Stimulated activated CD4-positive, alpha-beta T cell treated with anti-CD3 and anti-CD28 coated beads, Interleukin-1b, Interleukin-23, amount 100 ng/mL, for 4 hours (primary cell): ENCODE results near the gene GFPT1.

ENCODE experiments used
- DNase-seq, 2 donors: peaks; one replicate each; pipeline ENCODE4 v3.0.0-alpha.2; 2020; ENCODE audit warnings: low read depth in 2 of 2

The GFPT1 gene

DNA sequence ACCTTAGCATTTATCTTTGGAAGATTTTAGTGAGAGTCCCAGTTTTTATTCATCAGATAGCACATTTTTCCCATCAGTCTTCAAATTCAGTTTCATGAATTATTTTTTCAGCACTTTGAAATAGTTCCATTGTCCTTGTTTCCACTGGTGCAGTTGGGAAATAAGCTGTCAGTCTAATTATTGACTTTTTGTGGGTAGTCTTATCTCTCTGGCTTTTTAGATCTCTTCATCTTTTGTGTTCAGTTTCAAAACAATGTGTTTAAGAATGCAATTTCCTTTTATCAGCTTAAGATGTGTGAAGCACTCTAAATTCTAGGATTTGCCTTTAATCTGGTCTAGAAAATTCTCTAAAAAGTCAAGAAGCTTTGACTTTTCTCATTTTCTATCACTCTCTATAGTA, 70.5 kb downstream of the GFPT1 start:
- DNase-seq, result no peak

- no peak for DNase-seq
These were observed 71.8 kb downstream of the GFPT1 start for GRCh38 chr2:69315160-69315761.

DNA sequence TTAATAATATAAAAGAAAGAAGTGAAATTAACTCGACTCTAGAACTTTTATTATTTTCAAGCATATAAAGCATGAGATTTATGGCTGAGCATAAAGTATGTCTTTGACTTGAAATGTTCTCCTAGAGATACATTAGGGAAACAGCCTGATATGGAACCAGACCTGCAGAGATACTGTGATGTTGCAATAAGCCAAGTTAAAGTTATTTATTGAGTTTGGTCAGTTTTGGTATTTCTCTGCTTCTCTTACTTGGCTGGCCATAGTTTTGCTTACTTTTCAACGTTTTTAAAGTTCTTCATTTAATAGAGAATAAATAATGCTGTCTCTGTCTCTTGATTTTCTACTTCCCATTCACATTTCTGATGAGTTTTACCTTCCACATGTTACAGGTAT, 76.0 kb downstream of the GFPT1 start:
- DNase-seq, result no peak

- no peak for DNase-seq
These were observed 76.7 kb downstream of the GFPT1 start for GRCh38 chr2:69310111-69311023.

GRCh38 chr2:69309351-69310110, 77.5 kb downstream of the GFPT1 start:
- DNase-seq, result no peak

- no peak for DNase-seq
These were observed 78.7 kb downstream of the GFPT1 start for GRCh38 chr2:69308338-69308737.

DNA sequence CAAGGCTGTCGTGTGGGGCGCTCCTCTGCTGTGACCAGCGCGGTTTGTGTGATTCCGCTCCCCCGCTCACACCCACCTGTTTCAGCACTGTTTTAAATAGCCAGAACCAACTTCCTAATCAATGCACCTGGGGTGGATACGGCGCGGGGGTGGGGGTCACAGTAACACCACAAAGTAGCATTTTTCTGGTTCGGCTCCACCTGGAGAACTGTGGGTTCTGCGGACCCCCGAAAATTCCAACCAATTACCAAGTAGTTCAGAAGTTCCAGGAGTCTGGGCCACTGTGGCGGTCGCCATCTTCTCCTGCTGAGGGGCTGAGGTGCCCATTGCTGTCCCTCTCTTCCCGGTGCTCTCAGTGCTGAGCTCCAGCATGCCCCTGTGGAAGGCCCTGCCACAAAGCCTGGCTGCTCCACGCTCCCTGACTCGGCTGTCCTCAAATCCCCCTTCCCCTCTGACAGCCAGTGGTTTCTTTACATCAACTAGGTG, 79.4 kb downstream of the GFPT1 start:
- DNase-seq, result no peak

DNA sequence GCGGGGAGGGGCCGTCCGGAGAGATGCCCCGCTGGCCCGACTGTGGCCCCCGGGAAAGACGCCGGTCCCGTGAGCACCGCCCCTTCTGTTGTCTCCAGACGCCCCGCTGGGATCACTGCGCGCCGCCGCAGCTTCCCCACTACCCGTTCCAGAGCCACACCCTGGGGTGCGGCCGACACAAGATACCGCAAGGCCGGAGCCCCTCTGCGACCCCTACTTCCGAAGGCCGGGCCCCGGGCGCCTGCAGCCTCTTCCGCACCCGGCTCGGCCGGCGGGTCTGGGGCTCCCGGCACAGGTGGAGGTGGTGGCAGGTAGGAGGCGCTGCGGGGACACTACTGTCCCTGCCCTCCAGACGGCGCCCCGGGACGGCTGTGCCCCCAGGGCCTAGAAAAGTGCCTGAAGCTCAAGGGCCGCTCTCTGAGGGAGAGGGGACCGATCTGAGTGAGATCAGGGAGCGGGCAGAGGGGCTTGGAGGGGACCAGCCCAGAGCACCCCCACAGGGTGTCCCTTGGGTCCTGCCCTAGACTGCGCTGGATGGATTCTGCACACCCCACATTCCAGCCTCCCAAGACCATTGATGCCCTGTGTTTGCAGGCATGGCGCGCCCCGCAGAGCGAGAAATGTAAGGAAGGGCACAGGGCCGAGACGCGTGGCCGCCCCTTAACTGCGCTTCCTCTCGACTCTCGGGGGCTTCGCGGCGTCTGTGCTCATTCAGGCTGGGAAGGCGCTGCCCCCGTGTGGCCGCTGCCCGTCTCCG, 80.0 kb downstream of the GFPT1 start:
- peak; percentile 36 to 57 for DNase-seq

DNA sequence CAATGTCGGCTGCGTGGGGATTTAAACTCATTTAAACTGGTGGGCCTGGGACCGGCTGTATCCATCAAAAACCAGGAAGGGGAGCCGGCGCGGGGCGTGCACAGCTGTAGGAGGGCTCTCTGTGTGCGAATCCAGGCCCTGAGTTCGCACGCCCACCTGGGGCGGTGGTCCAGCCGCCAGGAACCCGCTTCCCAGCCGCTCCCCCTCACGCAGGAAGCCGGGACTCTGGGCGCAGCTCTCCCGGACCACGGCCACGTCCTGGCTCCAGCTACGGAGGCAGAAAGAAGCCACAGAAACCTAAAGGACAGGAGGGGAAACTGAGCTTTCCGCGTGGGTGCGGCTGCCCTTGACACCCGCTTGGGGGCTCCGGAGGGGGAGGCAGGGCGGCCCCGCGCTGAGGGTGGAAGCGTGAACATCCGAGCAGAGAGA, 80.6 kb downstream of the GFPT1 start:
- no peak for DNase-seq

DNA sequence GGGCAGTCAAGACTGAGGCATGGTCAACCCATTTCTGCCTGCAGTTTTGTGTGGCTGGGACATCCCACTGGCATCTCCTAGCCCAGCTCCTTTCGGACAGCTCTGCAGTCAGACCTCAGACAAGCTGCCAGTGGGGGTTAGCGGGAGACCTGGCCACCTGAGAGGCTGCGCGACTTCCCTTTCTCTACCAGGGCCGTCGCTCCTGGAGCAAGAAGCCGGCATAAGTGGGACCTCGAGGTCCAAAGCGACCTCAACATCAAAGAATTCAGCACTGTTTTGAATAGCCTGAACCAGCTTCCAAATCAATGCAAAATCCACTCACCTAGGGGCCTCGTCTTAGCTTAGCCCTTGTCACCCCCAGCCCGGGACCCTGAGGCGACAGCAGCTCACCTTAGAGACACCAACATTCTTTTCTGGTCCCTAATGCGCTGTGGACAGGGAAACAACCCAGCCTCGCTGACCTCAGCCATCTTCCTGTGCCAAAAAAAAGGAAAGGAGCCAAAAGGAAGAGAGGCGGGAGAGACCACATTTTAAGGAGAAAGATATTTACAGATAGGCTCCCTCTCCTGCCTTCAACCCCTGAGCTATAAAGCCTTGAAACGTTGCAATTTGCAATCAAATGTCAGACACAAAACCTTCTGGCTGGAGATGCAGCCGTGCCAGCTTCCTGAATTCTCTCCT, 81.2 kb downstream of the GFPT1 start:
- no peak for DNase-seq

GRCh38 chr2:69305166-69305565, 81.9 kb downstream of the GFPT1 start:
- DNase-seq, result no peak

DNA sequence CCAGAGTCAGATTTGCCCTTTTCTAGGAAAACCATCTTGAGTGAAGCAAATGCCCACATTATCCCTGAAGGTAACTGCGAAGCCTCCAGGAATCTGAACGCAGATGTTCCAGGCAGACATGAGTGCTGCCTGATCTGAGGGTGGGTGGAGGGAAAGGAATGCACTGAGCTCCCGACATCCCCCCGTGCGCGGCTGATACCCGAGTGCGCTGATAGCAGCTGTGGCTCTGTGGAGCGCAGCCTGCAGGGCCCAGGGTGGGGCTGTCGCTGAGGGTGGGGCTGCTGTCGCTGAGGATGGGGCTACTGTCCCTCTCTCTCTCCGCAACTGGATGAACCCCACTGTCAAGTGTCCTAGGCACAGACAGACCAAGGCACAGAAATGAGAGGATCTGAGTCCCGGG, 82.4 kb downstream of the GFPT1 start:
- no peak for DNase-seq

GRCh38 chr2:69300650-69301049, 86.4 kb downstream of the GFPT1 start:
- DNase-seq, result no peak

DNA sequence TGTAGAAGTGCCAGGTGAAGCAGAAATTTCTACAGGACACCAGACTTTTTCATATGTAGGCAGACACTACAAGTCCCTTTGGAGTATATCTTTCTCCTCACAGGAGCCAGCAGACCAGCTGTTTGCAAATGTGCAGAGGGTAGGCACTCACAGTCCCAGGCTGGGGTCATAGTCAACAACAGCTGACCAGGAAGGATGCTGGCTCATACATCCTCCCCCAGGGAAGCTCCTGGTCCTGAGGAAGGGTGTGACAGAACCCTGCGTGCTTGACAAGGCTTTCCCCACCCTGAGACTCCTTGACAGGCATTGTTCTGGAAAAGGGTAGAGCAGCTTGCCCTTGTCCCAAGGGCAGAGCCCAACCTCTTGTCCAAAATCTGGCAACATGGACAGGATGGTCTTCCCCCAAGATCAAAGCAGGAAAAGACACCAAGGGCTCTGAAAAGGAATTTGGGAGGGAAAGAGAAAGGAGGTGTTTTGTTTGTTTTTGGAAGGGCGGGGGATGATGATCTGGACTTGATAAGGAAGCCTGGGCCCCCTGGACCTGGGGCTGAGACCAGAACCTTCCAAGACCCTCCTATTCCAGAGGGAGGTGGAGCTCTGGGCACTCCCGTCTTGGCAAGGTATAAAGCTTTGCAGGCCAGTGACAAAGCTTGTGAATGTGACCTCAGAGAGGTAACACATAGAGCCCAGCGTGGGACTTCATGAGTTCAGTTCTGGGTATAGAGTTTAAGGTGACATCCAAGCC, 87.1 kb downstream of the GFPT1 start:
- DNase-seq, result no peak

DNA sequence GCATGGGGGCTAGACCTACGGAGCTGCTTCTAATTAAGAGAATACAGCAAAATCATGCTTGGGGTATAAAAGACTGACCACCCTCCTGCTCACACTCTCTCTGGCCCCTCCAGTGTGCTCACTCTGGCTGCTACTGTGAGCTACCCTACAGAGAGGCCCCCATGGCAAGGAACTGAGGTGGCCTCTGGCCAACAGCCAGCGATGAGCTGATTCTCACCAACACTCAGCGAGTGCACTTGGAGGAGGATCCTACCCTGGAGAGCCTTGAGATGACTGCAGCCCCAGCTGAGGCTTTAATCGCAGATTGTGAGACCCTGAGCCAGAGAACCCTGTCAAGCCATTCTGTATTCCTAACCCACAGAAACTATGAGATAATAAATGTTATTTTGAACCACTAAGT, 88.2 kb downstream of the GFPT1 start:
- no peak for DNase-seq

GRCh38 chr2:69298261-69298660, 88.8 kb downstream of the GFPT1 start:
- no peak for DNase-seq

- no peak for DNase-seq
These were observed 89.8 kb downstream of the GFPT1 start for GRCh38 chr2:69297216-69297615.

DNA sequence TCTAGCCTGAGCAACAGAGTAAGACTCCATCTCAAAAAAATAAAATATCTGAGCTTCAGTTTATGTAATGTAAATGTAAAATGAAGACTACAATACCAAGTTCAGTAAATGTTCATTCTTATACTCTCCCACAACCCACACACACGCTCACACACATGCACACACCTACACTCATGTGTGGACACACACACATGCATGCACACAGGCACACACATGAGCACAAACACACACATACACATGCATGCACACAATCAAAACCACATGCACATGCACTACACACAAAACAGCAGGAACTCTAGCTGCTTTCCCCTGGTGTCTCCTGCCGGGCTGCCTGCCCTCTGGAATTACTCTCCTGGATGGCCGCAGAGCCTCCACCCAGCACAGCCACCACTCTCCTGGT, 90.6 kb downstream of the GFPT1 start:
- DNase-seq, result no peak

GRCh38 chr2:69292256-69292655, 94.8 kb downstream of the GFPT1 start:
- no peak for DNase-seq

DNA sequence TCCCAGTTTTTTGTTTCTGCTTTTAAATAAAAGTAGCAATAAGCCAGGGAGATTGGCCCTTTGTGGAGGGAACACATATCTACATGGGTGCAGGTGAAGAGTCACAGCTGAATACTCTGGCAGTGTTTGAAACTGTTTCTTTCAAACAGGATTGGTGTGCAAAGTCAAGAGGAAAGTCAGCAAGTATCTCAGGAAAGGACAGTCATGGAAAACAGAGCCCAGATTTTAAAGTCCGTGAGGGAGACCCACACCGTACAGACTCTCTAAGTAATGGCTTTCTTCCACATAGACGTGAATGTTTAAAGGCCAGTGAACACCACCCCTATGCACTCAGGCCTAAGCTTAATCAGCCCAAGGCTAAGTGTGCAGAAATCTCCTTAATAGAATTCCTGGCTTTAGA, 95.3 kb downstream of the GFPT1 start:
- DNase-seq, result no peak
